Measurements from ENCODE around the gene ANKRD52.

ANKRD52 gene

GRCh38 chr12:56258068-56258819 lies at the start of gene ANKRD52:
ANKRD52 (minus strand) TSS chr12:56258384; CDS start chr12:56258269, 115 bp downstream.
- H3K9me3 Mint-ChIP-seq: no peaks in the 10 kb centered on the region
- peak within 1 kb of the TSS; percentile 93 for H3K4me3 Mint-ChIP-seq
- peak within 1 kb of the TSS; percentile 77 for H3K27ac Mint-ChIP-seq
- H3K4me1 Mint-ChIP-seq: peaks cover 34% of the 10 kb centered on the region
- peaks cover 26% of the 10 kb centered on the region for H3K36me3 Mint-ChIP-seq (ENCODE audit: low read depth)
- peak; percentile 89 for DNase-seq
- H3K27me3 Mint-ChIP-seq (ENCODE audit: low read depth, poor library complexity): peaks cover 5% of the 10 kb centered on the region
- peak; percentile 38 for TF ChIP-seq CTCF (IDR thresholded peaks at IDR 0.05)

GRCh38 chr12:56307221-56307965 lies 49.2 kb upstream of the ANKRD52 start:
- peaks cover 44% of the 10 kb centered on the region for H3K36me3 Mint-ChIP-seq (ENCODE audit: low read depth)
- H3K27me3 Mint-ChIP-seq (ENCODE audit: low read depth, poor library complexity): no peaks in the 10 kb centered on the region
- H3K4me3 Mint-ChIP-seq: no peak overlapping the region
- H3K27ac Mint-ChIP-seq: no peak overlapping the region
- H3K4me1 Mint-ChIP-seq: peaks cover 5% of the 10 kb centered on the region
- no peaks in the 10 kb centered on the region for H3K9me3 Mint-ChIP-seq
- no peak for TF ChIP-seq CTCF (IDR thresholded peaks at IDR 0.05)
- DNase-seq: no peak

- Mint-ChIP-seq H3K4me3 (no peak overlapping the region), H3K9me3 (no peaks in the 10 kb centered on the region), H3K4me1 (peaks cover 26% of the 10 kb centered on the region), H3K27ac (peak overlapping the region; percentile 36), H3K27me3 (ENCODE audit: low read depth, poor library complexity) (no peaks in the 10 kb centered on the region), H3K36me3 (ENCODE audit: low read depth) (peaks cover 29% of the 10 kb centered on the region)
- no peak for TF ChIP-seq CTCF (IDR thresholded peaks at IDR 0.05)
- DNase-seq: no peak
These were observed 46.8 kb upstream of the ANKRD52 start for GRCh38 chr12:56304872-56305590.

- Mint-ChIP-seq H3K27ac (no peak overlapping the region), H3K36me3 (ENCODE audit: low read depth) (peaks cover 23% of the 10 kb centered on the region), H3K27me3 (ENCODE audit: low read depth, poor library complexity) (no peaks in the 10 kb centered on the region), H3K4me1 (peaks cover 31% of the 10 kb centered on the region), H3K4me3 (no peak overlapping the region), H3K9me3 (no peaks in the 10 kb centered on the region)
- TF ChIP-seq CTCF (IDR thresholded peaks at IDR 0.05): no peak
- no peak for DNase-seq
These were observed 46.1 kb upstream of the ANKRD52 start for GRCh38 chr12:56304276-56304675.

GRCh38 chr12:56300644-56301464 lies 42.7 kb upstream of the ANKRD52 start:
- TF ChIP-seq CTCF (IDR thresholded peaks at IDR 0.05): no peak

More at GRCh38 chr12:56300644-56301464, 42.7 kb upstream of the ANKRD52 start:
- Mint-ChIP-seq H3K9me3 (no peaks in the 10 kb centered on the region), H3K4me1 (peaks cover 64% of the 10 kb centered on the region), H3K36me3 (ENCODE audit: low read depth) (peaks cover 27% of the 10 kb centered on the region), H3K27me3 (ENCODE audit: low read depth, poor library complexity) (no peaks in the 10 kb centered on the region), H3K4me3 (peak overlapping the region; percentile 96), H3K27ac (peak overlapping the region; percentile 98)
- no peak for DNase-seq
